Measurements from ENCODE around the gene LUZP2. TPM values are rescaled to one million over a fixed set of nuclear protein-coding genes. Genes with fewer than 3 reads are reported as not detected.

The LUZP2 gene
- total and polyA plus RNA-seq, 10 donors, result 0.03 to 2.9 (median 0.40) TPM; not detected in 3

Small RNA genes within 50 kb of the gene (small RNA-seq; reads per million reads assigned to genes)
- 0 reads per million in 4 donors for gene RF00019
